ENCODE results near the gene ZFPM1. TPM values are rescaled to one million over a fixed set of nuclear protein-coding genes. Genes with fewer than 3 reads are reported as not detected.

ZFPM1 gene
- total RNA-seq, 1 donor from 2014 or later, result 5.7 TPM

GRCh38 chr16:88495268-88495772 is 42.2 kb downstream of the ZFPM1 start:
- no peak for DNase-seq
- Histone ChIP-seq H3K9me3 (replicated peaks) (no peaks in the 10 kb centered on the region), H3K4me3 (no peak overlapping the region), H3K4me1 (peaks cover 13% of the 10 kb centered on the region), H3K27ac (replicated peaks) (no peak overlapping the region), H3K27me3 (ENCODE audit: low read depth) (no peaks in the 10 kb centered on the region), H3K36me3 (no peaks in the 10 kb centered on the region)
- no peak for TF ChIP-seq CTCF (IDR thresholded peaks at IDR 0.05; ENCODE audit: borderline replicate concordance)
- intact Hi-C loops (cut with micrococcal nuclease), result no loop called here

DNA sequence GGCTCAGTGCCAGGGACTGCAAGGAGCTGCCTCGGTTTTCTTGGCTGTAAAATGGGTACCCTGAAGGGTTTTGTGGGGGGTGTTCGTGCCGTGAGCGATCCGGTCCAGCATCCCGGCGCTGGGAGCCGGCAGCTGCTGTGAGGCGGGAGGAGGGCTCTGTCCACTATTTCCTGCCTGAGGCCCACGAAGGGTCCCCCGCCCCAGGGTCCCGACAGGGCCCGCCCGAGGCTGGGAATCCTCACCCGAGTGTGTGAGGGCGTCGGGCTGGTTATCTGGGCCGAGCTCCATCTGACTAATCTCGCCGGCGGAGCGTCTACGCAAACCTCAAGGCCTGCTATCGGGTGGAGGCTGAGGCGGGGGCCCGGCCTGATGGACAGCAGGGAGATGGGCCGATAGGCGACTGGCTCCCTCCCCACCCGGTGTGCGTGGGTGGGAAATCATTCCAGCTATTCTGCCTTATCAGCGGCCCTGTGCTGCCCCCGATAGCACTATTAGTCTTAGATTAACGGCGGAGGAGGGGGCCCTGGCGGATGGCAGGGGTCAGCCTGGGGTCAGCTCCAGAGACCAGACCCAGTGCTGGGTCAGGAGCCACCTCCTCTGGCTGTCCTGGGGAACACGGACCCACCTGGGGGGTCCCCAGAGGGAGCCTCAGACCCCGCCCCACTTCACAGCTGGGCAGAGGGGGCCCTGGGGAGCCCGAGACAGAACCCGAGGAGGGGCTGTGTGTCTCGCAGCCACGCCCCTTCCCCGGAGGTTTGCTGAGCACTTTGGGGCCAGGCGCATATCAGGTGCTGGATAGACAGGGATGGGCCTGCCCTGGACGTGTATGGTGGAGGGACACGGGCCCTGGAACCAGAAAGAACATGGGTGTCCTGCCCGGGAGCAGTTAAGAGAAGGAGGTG is 44.7 kb downstream of the ZFPM1 start:
- intact Hi-C loops (cut with micrococcal nuclease), result no loop called here

GRCh38 chr16:88498576-88499208 is 45.6 kb downstream of the ZFPM1 start:
- no peak for TF ChIP-seq CTCF (IDR thresholded peaks at IDR 0.05; ENCODE audit: borderline replicate concordance)
- intact Hi-C loops (cut with micrococcal nuclease), result no loop called here
- Histone ChIP-seq H3K27me3 (ENCODE audit: low read depth) (no peaks in the 10 kb centered on the region), H3K27ac (replicated peaks) (no peak overlapping the region), H3K9me3 (replicated peaks) (no peaks in the 10 kb centered on the region), H3K36me3 (no peaks in the 10 kb centered on the region), H3K4me3 (no peak overlapping the region), H3K4me1 (peaks cover 17% of the 10 kb centered on the region)
- DNase-seq, result no peak

More for the DNA sequence above, 44.7 kb downstream of the ZFPM1 start:
- Histone ChIP-seq H3K4me1 (peaks cover 17% of the 10 kb centered on the region), H3K27ac (replicated peaks) (no peak overlapping the region), H3K36me3 (no peaks in the 10 kb centered on the region), H3K4me3 (no peak overlapping the region), H3K9me3 (replicated peaks) (no peaks in the 10 kb centered on the region), H3K27me3 (ENCODE audit: low read depth) (no peaks in the 10 kb centered on the region)
- TF ChIP-seq CTCF (IDR thresholded peaks at IDR 0.05; ENCODE audit: borderline replicate concordance), result no peak
- no peak for DNase-seq

DNA sequence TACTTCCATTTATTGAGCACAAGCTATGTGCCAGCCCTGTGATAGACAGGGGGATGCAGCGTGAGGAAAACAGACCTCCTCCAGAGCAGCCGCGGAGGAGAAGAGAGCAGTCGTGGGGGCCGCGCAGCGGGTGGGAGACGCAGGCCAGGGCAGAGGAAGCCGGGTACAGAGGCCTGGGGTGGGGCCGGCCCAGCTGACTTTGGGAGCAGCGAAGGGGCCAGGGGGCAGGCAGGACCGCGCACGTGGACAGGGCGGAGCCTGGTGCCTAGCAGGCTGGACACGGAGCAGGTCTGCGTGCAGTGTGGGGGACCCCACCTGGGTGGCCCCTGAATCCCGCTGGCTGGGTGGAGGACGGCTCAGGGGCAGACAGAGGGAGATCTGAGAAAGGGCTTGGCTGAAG is 46.2 kb downstream of the ZFPM1 start:
- Histone ChIP-seq H3K4me1 (peaks cover 17% of the 10 kb centered on the region), H3K4me3 (peak overlapping the region; percentile 44), H3K27me3 (ENCODE audit: low read depth) (no peaks in the 10 kb centered on the region), H3K36me3 (no peaks in the 10 kb centered on the region), H3K9me3 (replicated peaks) (no peaks in the 10 kb centered on the region), H3K27ac (replicated peaks) (no peak overlapping the region)
- intact Hi-C loops (cut with micrococcal nuclease), result no loop called here
- DNase-seq, result no peak
- TF ChIP-seq CTCF (IDR thresholded peaks at IDR 0.05; ENCODE audit: borderline replicate concordance), result no peak

GRCh38 chr16:88499836-88500251 is 46.8 kb downstream of the ZFPM1 start:
- Histone ChIP-seq H3K9me3 (replicated peaks) (no peaks in the 10 kb centered on the region), H3K27me3 (ENCODE audit: low read depth) (no peaks in the 10 kb centered on the region), H3K27ac (replicated peaks) (peak overlapping the region; percentile 66), H3K36me3 (no peaks in the 10 kb centered on the region), H3K4me1 (peaks cover 17% of the 10 kb centered on the region), H3K4me3 (peak overlapping the region; percentile 44)
- no peak for TF ChIP-seq CTCF (IDR thresholded peaks at IDR 0.05; ENCODE audit: borderline replicate concordance)
- intact Hi-C loops (cut with micrococcal nuclease), result no loop called here
- DNase-seq, result no peak
